Measurements from ENCODE around the gene CDH2.

CDH2 gene

GRCh38 chr18:28088477-28088876, 88.5 kb downstream of the CDH2 start:
- DNase-seq (ENCODE audit: low spot score) = no peak

- DNase-seq (ENCODE audit: low spot score) = peak; percentile 46
Observed at GRCh38 chr18:28086670-28087552, 90.0 kb downstream of the CDH2 start.

DNA sequence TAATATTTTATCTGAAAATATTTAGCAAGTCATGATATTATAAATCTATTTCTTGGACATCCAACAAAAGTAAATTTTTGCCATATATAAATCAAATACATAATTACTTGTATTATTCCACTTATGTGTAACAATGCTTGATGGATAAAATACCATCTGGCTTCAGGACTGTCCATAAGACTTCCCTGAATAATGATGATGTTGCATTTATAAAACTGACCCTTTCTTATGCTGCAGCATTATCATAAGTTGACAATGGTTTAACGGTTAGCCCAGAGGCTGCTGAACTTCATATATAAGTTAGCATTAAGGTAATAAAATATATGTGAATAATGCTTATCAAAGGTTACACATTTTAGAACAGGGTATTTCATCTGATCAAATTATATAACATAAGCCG, 95.4 kb downstream of the CDH2 start:
- DNase-seq (ENCODE audit: low spot score) = no peak

GRCh38 chr18:28080876-28081300, 96.0 kb downstream of the CDH2 start:
- DNase-seq (ENCODE audit: low spot score) = no peak

DNA sequence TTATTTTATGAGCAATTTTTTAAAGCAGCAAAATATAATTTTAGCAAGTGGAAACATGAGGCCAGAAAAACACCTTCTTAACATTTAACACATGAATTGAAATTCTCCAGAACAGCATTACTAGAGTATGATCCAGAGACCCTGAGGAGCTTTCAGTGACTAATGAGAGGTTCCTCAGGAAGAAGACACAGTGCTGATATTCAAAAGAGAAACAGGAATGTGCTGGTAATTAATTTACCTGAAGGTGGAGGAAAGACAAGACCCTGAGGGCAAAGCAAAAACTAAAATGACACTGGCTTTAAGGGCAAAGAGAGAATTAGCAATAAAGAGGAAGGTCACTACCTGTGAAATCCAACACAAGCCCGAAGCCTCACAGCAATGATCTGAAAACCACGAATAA, 97.0 kb downstream of the CDH2 start:
- DNase-seq (ENCODE audit: low spot score) = no peak

DNA sequence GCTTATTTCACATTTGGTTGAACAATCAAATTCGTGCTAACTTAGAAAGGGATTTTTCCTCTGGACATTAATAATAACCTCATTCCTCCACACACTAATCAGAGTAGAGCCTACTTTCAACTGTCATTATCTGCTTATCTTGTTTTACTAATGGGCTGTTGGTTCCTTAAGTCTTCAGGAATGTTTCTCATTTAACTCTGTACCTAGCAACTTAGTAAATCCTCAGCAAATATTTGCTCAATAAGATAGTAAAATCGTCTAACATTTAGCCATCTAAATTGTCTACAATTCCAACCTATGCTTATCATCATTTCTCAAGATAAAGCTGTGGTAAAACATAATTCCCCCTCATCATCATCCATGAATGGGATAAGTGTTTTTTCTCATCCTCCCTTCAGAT, 98.1 kb downstream of the CDH2 start:
- no peak for DNase-seq (ENCODE audit: low spot score)

GRCh38 chr18:28078298-28078697, 98.6 kb downstream of the CDH2 start:
- DNase-seq (ENCODE audit: low spot score) = no peak

DNA sequence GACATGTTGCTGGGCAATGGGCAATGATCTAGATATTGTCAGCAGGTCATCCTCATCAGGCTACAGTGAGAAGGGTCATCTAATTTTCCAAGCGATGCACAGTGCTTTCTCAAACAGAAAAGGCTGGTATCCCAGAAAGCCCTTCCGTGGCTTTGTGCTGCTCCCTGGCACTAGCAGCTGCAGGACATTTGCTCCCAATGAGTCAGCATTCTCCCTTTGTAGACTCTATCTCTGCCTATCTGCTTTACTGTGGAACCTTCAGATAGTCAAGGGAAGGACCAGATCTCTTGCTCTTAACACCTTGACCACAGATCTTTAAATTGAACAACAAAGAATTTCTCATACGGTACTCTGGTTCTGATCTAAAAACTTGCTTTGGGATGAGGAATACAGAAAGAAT, 101.4 kb downstream of the CDH2 start:
- DNase-seq (ENCODE audit: low spot score) = peak; percentile 11

GRCh38 chr18:28074076-28074475, 102.9 kb downstream of the CDH2 start:
- DNase-seq (ENCODE audit: low spot score) = no peak

DNA sequence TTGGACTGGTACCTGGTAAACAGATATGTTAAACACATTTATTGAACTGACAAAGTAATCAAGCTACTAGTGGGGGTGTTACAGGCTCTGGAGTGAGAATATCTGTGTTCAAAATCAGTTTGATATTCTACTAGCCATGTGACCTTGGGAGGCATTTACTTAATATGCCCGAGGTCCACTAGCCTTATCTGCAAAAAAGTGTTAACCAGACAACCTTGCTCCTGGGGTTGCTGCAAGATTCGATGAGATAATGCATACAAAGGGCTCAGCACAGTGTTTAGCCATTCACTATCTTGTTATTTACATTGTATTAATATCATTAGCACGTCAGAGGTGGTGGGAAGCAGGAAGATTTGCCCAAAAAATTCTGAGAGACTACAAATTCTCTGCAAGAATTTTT, 103.3 kb downstream of the CDH2 start:
- DNase-seq (ENCODE audit: low spot score) = no peak

GRCh38 chr18:28071199-28071598, 105.7 kb downstream of the CDH2 start:
- DNase-seq (ENCODE audit: low spot score) = no peak

- DNase-seq (ENCODE audit: low spot score) = no peak
Observed at GRCh38 chr18:28068207-28068606, 108.7 kb downstream of the CDH2 start.

DNA sequence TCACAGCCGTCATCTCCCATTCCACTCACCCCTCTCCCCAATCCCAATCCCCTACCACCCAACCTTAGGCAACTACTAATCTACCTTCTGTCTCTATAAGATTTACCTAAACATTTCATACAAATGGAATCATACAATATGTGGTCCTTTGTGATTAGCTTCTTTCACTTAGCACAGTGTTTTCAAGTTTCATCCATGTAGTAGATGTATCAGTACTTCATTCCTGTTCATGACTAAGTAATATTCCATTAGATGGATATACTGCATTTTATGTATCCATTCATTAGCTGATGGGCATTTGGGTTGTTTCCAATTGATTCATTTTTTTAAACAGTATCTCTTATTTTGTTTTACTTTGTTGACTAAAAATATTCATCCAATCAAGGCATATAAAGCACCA, 109.6 kb downstream of the CDH2 start:
- DNase-seq (ENCODE audit: low spot score) = no peak

GRCh38 chr18:28065793-28066186, 111.1 kb downstream of the CDH2 start:
- no peak for DNase-seq (ENCODE audit: low spot score)

GRCh38 chr18:28065031-28065792, 111.7 kb downstream of the CDH2 start:
- peak; percentile 61 for DNase-seq (ENCODE audit: low spot score)

DNA sequence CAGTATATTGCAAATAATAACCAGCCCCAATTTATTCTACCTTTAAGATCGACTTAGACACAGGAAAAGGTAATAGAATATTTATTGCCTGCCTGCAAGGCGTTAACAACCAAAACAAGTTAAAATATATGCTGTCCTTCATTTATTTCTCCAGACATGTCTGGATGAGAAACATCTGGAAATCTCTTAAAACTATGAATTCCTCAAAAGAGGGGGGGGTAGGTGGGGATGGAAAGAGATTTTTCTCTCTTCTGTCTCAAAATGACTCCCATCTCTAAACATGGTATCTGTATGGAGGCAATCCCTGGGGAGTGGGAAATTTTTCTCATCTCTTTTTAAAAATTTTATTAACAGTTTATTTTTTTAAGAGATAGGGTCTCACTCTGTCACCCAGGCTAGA, 113.0 kb downstream of the CDH2 start:
- no peak for DNase-seq (ENCODE audit: low spot score)

DNA sequence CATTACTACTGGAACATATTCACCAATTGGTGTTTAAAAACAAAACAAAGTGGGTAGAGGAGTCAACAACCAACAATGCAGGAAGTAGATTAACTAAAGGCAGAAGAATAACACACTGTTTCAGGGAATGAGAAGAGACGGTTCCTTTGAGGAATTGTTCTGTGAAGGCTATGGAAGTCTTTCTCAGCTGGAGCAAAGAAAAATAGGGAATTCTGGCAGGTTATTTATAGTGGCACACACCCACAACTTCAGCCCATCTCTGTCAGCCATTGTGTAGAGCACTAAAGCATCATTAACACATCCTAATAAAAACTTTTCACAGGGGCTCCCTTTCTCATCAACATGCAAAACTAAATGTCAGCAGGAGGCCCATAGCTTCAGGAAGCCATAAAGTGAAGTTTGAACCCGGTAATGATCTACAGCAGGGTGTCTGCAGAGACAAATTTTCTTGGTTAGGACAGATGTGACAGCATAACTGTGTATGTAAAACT, 113.6 kb downstream of the CDH2 start:
- DNase-seq (ENCODE audit: low spot score) = peak; percentile 20

DNA sequence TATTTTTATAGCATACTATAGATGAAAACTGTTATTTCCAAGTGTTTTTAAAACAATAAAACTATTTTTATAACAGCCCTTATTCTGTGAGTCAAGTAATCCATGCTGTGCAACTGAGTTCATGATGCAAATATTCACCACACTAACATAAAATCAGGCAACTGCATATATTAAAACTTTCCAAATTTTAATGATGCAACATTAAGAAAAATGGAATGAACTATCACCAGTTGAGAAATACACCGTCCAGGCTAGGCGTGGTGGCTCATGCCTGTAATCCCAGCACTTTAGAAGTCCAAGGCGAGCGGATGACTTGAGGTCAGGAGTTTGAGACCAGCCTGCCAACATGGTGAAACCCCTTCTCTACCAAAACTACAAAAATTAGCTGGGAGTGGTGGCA, 114.5 kb downstream of the CDH2 start:
- DNase-seq (ENCODE audit: low spot score) = no peak

DNA sequence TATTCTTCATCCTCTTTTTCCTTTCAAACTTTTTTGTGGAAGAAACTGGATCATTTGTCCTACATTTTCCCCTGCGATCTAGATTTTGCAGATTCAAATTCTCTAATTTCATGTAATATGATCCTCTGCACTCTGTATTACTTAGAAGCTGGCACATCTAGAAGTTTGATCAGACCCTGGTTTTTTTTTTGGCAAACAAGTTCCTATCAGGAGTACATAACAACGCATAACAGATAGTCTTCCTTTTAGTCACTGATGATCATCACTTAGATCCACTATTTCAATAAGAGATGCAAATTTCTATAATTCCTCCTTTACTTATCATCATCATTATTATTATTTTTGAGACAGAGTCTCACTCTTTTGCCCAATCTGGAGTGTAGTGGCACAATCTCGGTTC, 117.1 kb downstream of the CDH2 start:
- no peak for DNase-seq (ENCODE audit: low spot score)

DNA sequence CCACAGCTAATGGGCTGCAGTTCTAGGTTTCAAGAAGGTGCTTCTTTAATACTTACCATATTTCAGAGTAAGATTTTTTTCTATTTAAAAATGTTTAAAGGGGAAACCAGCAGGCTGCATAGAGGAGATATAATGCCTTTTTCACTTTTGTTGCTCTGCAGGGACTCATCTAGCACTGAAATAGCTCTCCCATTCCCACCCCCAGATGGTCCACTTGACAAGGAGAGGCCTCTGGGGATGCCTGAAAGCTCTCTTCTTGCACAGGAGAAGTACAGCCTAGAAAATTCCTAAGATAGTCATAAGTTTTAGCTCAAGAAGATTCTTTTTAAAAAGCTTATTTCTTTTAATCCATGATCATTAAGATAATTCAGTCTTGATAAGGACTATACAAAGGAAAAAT, 126.4 kb downstream of the CDH2 start:
- DNase-seq (ENCODE audit: low spot score) = no peak

- DNase-seq (ENCODE audit: low spot score) = no peak
Observed at GRCh38 chr18:28048612-28049011, 128.3 kb downstream of the CDH2 start.

DNA sequence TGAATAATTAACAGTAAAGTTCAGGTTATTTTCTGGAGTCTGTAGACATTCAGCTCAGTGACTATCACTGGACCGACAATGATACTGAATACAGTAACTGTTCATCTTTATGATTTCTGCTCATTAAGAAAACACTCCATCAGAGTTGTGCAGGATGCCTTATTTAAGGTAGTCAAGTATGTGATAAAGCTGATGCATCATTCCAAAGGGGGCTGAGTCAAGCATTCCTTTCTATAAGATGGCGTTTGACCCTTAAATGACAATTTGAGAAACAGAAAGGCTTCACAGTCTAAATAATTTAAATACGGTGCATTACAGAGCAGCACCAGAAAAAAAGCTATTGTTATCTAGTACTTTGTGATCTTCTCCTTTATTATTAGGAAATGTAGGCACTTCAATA, 131.1 kb downstream of the CDH2 start:
- no peak for DNase-seq (ENCODE audit: low spot score)

DNA sequence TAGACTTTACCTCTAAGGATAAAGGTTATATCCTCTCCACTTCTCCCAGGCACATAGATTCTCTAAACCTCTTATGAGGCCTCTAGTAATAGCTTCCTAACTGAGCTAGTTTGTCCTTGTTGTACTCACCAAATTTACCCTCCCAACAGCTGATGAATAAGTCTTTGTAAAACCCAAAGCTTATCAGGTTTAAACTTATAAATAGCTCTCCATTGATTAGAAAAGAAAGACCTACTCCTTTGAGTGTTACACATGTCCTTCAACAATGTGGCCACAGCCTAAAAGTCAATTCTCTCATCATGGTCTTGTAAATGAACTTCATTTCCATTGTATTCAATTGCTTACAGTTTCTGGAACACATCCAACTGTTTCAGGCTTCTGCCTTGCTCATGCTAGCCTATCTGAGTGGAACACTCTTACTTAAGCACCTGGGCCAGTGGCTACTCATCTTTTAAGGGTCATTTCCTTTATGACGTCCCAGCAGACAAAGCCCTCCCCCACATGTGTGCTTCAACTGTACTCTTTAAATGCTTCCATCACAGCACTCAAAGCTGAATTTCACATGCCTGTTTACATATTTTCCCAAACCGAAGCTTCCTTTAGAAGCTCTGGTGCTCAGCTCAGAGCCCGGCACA, 131.6 kb downstream of the CDH2 start:
- DNase-seq (ENCODE audit: low spot score) = peak; percentile 9

Measured in AG20443 (cell line).